GM21390 (cell line): ENCODE results near the gene PRODH2.

Source experiments
- ATAC-seq: cut with Tn5 transposase; IDR thresholded peaks from one replicate; pipeline ENCODE4 v1.9.1; 2021; ENCODE audit not compliant: unreplicated experiment

PRODH2 gene

GRCh38 chr19:35812220-35813042 is at the start of gene PRODH2:
PRODH2 (minus strand) TSS chr19:35812845; CDS start chr19:35812805, 40 bp downstream.
- ATAC-seq: no peak

GRCh38 chr19:35861640-35862160 is 49.1 kb upstream of the PRODH2 start:
- ATAC-seq: no peak

GRCh38 chr19:35860818-35861639 is 48.4 kb upstream of the PRODH2 start:
- no peak for ATAC-seq

GRCh38 chr19:35860436-35860817 is 47.8 kb upstream of the PRODH2 start:
- no peak for ATAC-seq

GRCh38 chr19:35859414-35859813 is 46.8 kb upstream of the PRODH2 start:
- ATAC-seq: no peak

GRCh38 chr19:35858311-35858710 is 45.7 kb upstream of the PRODH2 start:
- no peak for ATAC-seq

- no peak for ATAC-seq
Observed at GRCh38 chr19:35856546-35857149, 44.0 kb upstream of the PRODH2 start, which contains the start of gene KIRREL2. KIRREL2 (plus strand) TSS chr19:35856911; CDS start chr19:35857120, 209 bp downstream.

GRCh38 chr19:35853038-35853756 is 40.6 kb upstream of the PRODH2 start:
- no peak for ATAC-seq

- no peak for ATAC-seq
Observed at GRCh38 chr19:35852029-35852780, 39.6 kb upstream of the PRODH2 start, which contains the start of gene NPHS1. NPHS1 (minus strand) TSS chr19:35852504; CDS start chr19:35851837, 667 bp downstream.

- no peak for ATAC-seq
Observed at GRCh38 chr19:35851213-35852028, 38.8 kb upstream of the PRODH2 start.

GRCh38 chr19:35848919-35849505 is 36.4 kb upstream of the PRODH2 start:
- ATAC-seq: no peak

- no peak for ATAC-seq
Observed at GRCh38 chr19:35848486-35848885, 35.8 kb upstream of the PRODH2 start.

GRCh38 chr19:35847911-35848310 is 35.3 kb upstream of the PRODH2 start:
- ATAC-seq: no peak

GRCh38 chr19:35846038-35846668 is 33.5 kb upstream of the PRODH2 start:
- no peak for ATAC-seq

GRCh38 chr19:35845215-35846037 is 32.8 kb upstream of the PRODH2 start:
- no peak for ATAC-seq

GRCh38 chr19:35844482-35845214 is 32.0 kb upstream of the PRODH2 start:
- no peak for ATAC-seq
